ENCODE results near the gene HBQ1. TPM values are rescaled to one million over a fixed set of nuclear protein-coding genes. Genes with fewer than 3 reads are reported as not detected.
A peak's percentile ranks its signal among the peaks of the same experiment; 100 is the strongest.

The HBQ1 gene
- total RNA-seq, 4 donors from 2014 or later = not detected

- 67 to 70% methylated on average over 10 of the region's 10 CpGs for WGBS, 2 donors
Measured at GRCh38 chr16:140175-140857, 39.9 kb upstream of the HBQ1 start.

DNA sequence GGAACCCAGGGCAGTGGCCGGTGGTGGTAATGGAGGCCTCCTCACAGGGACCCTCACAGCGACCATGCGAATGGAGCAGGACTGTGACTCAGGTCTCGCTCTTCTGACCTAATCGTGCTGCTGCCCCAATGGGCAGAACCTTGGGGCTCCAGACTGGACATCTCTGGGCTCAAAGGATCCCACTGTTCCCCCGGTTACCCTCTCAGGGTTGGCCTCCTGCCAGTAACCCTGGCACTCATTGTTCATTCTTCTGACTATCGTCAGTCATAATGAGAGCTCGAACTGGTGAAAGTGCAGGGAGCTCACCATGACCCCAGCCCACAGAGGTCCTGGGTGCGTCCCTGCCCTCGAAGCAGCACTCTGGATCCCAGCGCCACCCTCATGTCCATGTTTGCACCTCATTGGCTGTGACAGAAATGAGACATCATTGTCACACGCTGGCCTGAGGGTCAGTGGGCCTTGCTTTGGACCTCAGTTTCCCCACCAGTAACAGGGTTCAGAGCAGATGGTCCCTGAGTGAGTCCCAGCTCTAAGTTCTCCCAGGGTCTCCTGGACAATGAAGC lies 37.8 kb upstream of the HBQ1 start:
- WGBS, 2 donors = 41 to 45% methylated on average over 10 to 12 of the region's 12 CpGs
- Histone ChIP-seq H3K4me1 (peaks cover 0 to 20% (median 2%) of the 10 kb centered on the region in 4 donors), H3K9me3 (no peaks in the 10 kb centered on the region), H3K4me3 (no peak overlapping the region), H3K36me3 (no peaks in the 10 kb centered on the region), H3K27ac (peak overlapping the region in 1 of 4 donors; percentile 25), H3K27me3 (peaks cover 0 to 13% of the 10 kb centered on the region in 2 donors)
- no peak for DNase-seq (ENCODE audit: low spot score in 2 of 2)
- no peak for TF ChIP-seq CTCF (IDR thresholded peaks at IDR 0.05)
- no peak for TF ChIP-seq EP300 (IDR thresholded peaks at IDR 0.05)
- TF ChIP-seq POLR2A (IDR thresholded peaks at IDR 0.05) = no peak

More at GRCh38 chr16:140175-140857, 39.9 kb upstream of the HBQ1 start:
- no peak for DNase-seq (ENCODE audit: low spot score in 2 of 2)
- H3K4me1 ChIP-seq = peaks cover 0 to 31% (median 3%) of the 10 kb centered on the region in 4 donors
- H3K27me3 ChIP-seq = peaks cover 0 to 8% of the 10 kb centered on the region in 2 donors
- TF ChIP-seq CTCF (IDR thresholded peaks at IDR 0.05) (no peak), EP300 (IDR thresholded peaks at IDR 0.05) (no peak), POLR2A (IDR thresholded peaks at IDR 0.05) (no peak)
- no peaks in the 10 kb centered on the region for H3K36me3 ChIP-seq
- no peak overlapping the region for H3K4me3 ChIP-seq
- no peaks in the 10 kb centered on the region for H3K9me3 ChIP-seq
- no peak overlapping the region for H3K27ac ChIP-seq

GRCh38 chr16:143047-143446 lies 37.2 kb upstream of the HBQ1 start:
- peak overlapping the region in 1 of 4 donors; percentile 25 for H3K27ac ChIP-seq
- no peaks in the 10 kb centered on the region for H3K36me3 ChIP-seq
- H3K9me3 ChIP-seq = no peaks in the 10 kb centered on the region
- no peak overlapping the region for H3K4me3 ChIP-seq
- 70 to 76% methylated on average over 6 of the region's 6 CpGs for WGBS, 2 donors
- H3K27me3 ChIP-seq = peaks cover 0 to 13% of the 10 kb centered on the region in 2 donors
- H3K4me1 ChIP-seq = peaks cover 0 to 16% (median 0%) of the 10 kb centered on the region in 4 donors
- no peak for DNase-seq (ENCODE audit: low spot score in 2 of 2)
- TF ChIP-seq CTCF (IDR thresholded peaks at IDR 0.05) = no peak
- TF ChIP-seq EP300 (IDR thresholded peaks at IDR 0.05) = no peak
- TF ChIP-seq POLR2A (IDR thresholded peaks at IDR 0.05) = no peak

- Histone ChIP-seq H3K4me3 (no peak overlapping the region), H3K36me3 (no peaks in the 10 kb centered on the region), H3K4me1 (peaks cover 0 to 16% (median 0%) of the 10 kb centered on the region in 4 donors), H3K27me3 (peaks cover 0 to 13% of the 10 kb centered on the region in 2 donors), H3K9me3 (no peaks in the 10 kb centered on the region), H3K27ac (no peak overlapping the region)
- no peak for TF ChIP-seq CTCF (IDR thresholded peaks at IDR 0.05)
- TF ChIP-seq EP300 (IDR thresholded peaks at IDR 0.05) = no peak
- no peak for TF ChIP-seq POLR2A (IDR thresholded peaks at IDR 0.05)
- DNase-seq (ENCODE audit: low spot score in 2 of 2) = no peak
- 50 to 68% methylated on average over 6 of the region's 6 CpGs for WGBS, 2 donors
Measured at GRCh38 chr16:143456-143855, 36.8 kb upstream of the HBQ1 start.

DNA sequence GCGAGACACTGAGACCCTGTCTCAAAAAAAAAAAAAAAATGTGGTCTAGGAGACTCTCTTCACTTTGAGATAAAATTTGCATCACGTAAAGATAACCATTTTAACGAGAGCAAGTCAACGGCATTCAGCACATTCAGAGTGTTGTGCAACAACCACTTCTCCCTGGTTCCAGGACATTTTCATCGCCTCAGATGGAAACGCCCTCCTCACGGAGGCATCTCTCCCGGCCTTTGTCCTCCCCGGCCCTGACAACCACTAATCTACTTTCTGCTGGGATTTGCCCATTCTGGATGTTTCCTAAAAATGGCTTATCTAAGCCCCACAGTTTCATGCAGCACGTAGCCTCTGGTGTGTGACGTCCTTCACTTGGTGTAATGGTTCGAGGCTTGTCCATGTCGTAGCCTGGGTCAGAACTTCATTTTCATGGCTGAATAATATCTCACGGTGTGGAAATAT lies 35.4 kb upstream of the HBQ1 start:
- no peak overlapping the region for H3K27ac ChIP-seq
- TF ChIP-seq EP300 (IDR thresholded peaks at IDR 0.05) (no peak), POLR2A (IDR thresholded peaks at IDR 0.05) (no peak), CTCF (IDR thresholded peaks at IDR 0.05) (no peak)
- no peaks in the 10 kb centered on the region for H3K36me3 ChIP-seq
- H3K4me1 ChIP-seq = peaks cover 0 to 12% (median 0%) of the 10 kb centered on the region in 4 donors
- peaks cover 0 to 13% of the 10 kb centered on the region in 2 donors for H3K27me3 ChIP-seq
- 87 to 94% methylated on average over 14 of the region's 14 CpGs for WGBS, 2 donors
- no peak for DNase-seq (ENCODE audit: low spot score in 2 of 2)
- H3K4me3 ChIP-seq = no peak overlapping the region
- H3K9me3 ChIP-seq = no peaks in the 10 kb centered on the region
